Measurements from ENCODE around the gene FBXL16. TPM values are rescaled to one million over a fixed set of nuclear protein-coding genes. Genes with fewer than 3 reads are reported as not detected.
A peak's percentile ranks its signal among the peaks of the same experiment; 100 is the strongest.

The FBXL16 gene
- total RNA-seq, 1 donor from 2014 or later: 3.0 TPM

DNA sequence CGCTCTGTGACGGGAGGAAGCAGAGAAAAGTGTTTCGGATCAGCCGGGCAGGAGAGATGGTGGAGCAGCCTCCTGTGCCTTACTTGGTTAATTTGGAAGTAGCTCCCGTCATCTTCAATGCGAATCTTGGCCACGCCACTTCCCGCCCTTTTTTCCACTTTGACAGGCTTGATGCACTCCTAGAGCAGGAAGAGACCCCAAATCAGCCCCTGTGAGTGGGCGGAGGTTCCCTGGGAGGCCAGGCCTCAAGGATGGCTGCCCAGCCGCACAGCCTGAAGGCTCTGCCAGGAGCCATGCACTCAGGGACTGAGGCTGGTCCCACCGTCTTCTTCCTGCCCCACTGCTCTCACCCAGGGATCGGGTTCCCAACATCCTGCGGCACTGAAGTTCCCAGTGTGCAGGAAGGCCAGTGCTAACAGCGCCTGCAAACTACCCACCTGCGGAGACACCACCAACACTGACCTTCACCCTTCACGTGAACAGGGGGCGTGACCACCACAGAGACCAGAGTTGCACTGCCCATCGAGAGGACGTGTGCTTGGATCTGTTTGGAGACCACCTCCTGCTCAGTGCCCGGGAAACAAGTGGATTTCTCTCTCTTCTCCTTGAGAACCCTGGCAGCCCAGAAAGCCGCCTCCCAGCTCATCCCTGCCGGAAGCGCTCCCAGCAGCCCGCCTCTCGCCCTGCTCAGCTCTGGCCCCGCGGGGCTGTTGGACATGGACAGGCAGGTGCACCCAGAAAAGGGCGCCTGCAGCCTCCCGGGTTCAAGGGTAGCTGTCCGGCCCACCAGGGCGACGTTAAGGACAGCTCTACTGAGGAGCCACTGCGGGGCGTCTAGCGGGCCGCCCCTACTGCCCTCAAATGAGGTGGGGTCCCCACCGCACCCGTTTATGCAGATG is 34.2 kb upstream of the FBXL16 start:
- Mint-ChIP-seq H3K4me3 (peak overlapping the region; percentile 81), H3K4me1 (no peaks in the 10 kb centered on the region), H3K27me3 (ENCODE audit: low read depth) (no peaks in the 10 kb centered on the region), H3K9me3 (no peaks in the 10 kb centered on the region), H3K36me3 (ENCODE audit: low read depth) (no peaks in the 10 kb centered on the region), H3K27ac (ENCODE audit: unreplicated experiment) (no peak overlapping the region)
- TF ChIP-seq CTCF (conservative IDR thresholded peaks at IDR 0.05): no peak
- no peak for DNase-seq (ENCODE audit: low read depth, low spot score)

DNA sequence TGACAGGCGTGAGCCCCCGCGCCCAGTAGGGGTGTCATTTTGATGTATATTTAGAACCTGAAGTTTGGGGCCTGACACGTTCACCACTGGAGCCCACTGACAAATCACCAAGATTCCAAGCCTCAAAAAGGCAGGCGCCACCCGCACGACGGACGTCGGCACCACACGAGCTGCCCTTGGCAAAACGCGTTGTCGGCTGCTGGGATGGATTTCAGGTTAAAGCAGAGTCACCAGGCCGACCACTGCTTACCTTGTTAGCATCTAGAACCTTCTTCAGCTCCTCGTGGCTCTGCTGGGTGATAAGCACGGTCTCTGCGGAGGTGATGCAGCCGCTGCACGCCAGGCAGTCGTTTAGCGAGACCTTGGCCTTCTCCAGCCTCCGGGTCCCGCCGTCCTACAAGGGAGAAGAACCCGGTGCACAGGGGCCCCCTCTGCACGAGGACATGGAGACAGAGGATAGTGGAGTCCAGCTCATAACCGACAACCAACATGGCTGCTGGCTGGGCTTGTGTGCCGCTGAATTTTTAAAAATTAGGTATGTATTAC is 31.4 kb upstream of the FBXL16 start:
- Mint-ChIP-seq H3K4me1 (no peaks in the 10 kb centered on the region), H3K36me3 (ENCODE audit: low read depth) (no peaks in the 10 kb centered on the region), H3K27ac (ENCODE audit: unreplicated experiment) (no peak overlapping the region), H3K27me3 (ENCODE audit: low read depth) (no peaks in the 10 kb centered on the region), H3K9me3 (no peaks in the 10 kb centered on the region), H3K4me3 (peak overlapping the region; percentile 54)
- no peak for TF ChIP-seq CTCF (conservative IDR thresholded peaks at IDR 0.05)
- no peak for DNase-seq (ENCODE audit: low read depth, low spot score)

- Mint-ChIP-seq H3K9me3 (no peaks in the 10 kb centered on the region), H3K4me3 (peak overlapping the region; percentile 41), H3K36me3 (ENCODE audit: low read depth) (no peaks in the 10 kb centered on the region), H3K27me3 (ENCODE audit: low read depth) (no peaks in the 10 kb centered on the region), H3K4me1 (no peaks in the 10 kb centered on the region), H3K27ac (ENCODE audit: unreplicated experiment) (no peak overlapping the region)
- no peak for TF ChIP-seq CTCF (conservative IDR thresholded peaks at IDR 0.05)
- DNase-seq (ENCODE audit: low read depth, low spot score): no peak
These were observed 30.4 kb upstream of the FBXL16 start for GRCh38 chr16:735982-736453.

GRCh38 chr16:734981-735881 is 29.6 kb upstream of the FBXL16 start:
- peak overlapping the region; percentile 50 for H3K4me3 Mint-ChIP-seq
- TF ChIP-seq CTCF (conservative IDR thresholded peaks at IDR 0.05): no peak
- H3K36me3 Mint-ChIP-seq (ENCODE audit: low read depth): no peaks in the 10 kb centered on the region
- H3K4me1 Mint-ChIP-seq: no peaks in the 10 kb centered on the region
- H3K27ac Mint-ChIP-seq (ENCODE audit: unreplicated experiment): no peak overlapping the region
- no peak for DNase-seq (ENCODE audit: low read depth, low spot score)
- no peaks in the 10 kb centered on the region for H3K9me3 Mint-ChIP-seq
- no peaks in the 10 kb centered on the region for H3K27me3 Mint-ChIP-seq (ENCODE audit: low read depth)

DNA sequence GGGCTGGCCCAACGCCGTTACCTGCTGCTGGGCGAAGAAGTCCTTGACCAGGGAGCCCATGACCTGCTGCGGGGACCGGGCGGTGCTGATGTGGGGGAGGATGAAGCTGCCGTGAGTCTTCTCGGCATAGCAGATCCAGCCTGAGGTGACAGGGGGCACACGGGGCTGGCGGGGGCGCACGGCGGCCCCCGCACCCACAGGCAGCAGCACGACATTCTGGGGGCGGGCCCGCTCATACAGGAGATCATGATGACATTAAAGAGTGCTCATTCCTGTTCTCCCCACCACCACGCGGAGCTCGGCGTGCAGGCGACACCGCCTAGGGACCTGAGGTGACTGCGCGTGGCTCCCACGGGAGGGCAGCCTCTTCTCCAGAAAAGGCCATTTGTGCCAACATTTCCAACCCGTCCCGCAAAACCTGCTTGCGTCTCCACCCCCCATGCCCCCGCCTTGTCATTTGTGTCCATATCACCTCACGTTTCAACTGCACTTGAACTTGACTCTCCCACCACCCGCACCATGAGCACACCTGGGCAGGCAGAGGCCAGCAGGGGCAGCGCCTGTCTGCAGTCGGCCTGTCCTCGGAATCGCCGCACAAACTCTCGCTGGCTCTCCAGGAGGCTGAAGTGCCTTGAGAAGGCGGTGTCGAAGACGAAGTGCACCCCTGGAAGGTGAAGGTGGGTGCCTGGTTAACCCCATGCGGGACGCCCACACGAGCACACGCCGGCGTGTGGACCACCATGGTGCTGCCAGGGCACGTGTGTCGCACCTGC is 28.8 kb upstream of the FBXL16 start:
- Mint-ChIP-seq H3K4me1 (no peaks in the 10 kb centered on the region), H3K4me3 (no peak overlapping the region), H3K9me3 (no peaks in the 10 kb centered on the region), H3K27ac (ENCODE audit: unreplicated experiment) (no peak overlapping the region), H3K36me3 (ENCODE audit: low read depth) (no peaks in the 10 kb centered on the region), H3K27me3 (ENCODE audit: low read depth) (no peaks in the 10 kb centered on the region)
- no peak for DNase-seq (ENCODE audit: low read depth, low spot score)
- no peak for TF ChIP-seq CTCF (conservative IDR thresholded peaks at IDR 0.05)

All from neural crest cell (in vitro differentiated cells).